Measurements from ENCODE around the gene KCNV2.
"Not testable (repeated sequence)": the region's sequence is repeated elsewhere in the genome, so short reads cannot be mapped to it uniquely, and the experiment has no call there.

KCNV2 gene

DNA sequence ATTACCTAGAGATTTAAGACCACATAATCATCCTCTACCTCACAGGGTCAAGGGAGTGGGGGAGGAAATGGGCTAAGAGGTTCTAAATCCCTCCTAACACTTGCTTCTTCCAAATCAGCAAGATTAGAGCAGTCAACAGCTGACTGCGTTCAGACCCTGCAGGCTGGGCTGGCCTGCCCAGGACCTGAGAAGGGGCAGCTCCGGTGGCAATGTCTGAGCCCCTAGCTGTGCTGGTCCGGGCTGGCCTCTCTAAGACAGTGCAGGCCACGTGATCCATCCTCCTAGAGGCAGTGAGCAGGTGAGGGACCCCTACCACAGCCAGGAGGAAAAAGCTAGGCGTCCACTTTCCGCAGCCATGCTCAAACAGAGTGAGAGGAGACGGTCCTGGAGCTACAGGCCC is at the start of gene KCNV2:
TSS of gene KCNV2 (plus strand) at position 126 of the 400 bp plus-strand sequence. CDS start at position 356, 230 bp downstream.
- no peak for DNase-seq

DNA sequence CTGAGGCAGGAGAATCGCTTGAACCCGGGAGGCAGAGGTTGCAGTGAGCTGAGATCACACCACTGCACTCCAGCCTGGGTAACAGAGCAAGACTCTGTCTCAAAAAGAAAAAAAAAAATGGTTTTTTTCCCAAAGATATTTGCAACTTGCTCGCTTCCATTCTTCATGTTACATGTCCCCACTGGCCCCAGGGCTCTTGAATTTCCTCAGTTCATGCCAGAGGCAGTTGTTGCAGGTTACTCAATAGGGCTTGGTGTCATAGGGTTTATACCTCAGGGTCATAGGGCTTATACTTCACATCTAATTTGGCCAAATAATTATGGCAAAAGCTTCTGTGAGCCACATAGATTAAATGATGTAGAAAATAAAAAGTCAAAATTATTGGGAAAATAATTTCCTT is 44.1 kb upstream of the KCNV2 start:
- DNase-seq = no peak

DNA sequence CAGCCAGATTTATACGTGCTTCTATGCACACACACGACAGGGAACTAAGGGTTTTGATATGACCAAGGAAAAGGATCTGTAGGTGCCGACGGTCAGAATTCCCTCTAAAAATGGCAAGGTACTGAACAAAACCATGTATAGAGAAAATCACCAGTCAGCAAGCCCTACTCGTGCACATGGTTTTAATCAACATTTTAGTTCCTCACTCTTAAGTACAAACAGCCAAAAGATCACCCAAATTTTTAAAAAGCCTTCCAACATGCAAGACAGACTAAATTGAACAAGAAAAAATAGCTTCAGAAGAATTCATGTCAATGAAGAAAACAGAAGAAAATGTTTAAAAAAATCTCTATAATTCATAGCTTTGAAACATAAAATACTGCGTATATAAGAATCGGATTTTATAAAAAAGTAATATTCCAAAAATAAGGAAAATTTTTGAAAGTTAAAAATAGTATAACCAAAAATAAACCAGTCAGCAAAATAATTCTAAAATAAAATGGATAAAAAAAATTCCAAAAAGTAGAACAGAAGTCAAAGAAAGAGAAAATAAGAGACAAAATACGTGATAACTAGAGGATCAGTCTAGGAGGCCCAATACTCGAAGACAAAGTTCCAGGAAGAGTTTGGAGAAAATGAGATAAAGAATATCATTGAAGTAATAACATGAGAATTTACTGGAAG is 43.0 kb upstream of the KCNV2 start:
- DNase-seq = no peak

DNA sequence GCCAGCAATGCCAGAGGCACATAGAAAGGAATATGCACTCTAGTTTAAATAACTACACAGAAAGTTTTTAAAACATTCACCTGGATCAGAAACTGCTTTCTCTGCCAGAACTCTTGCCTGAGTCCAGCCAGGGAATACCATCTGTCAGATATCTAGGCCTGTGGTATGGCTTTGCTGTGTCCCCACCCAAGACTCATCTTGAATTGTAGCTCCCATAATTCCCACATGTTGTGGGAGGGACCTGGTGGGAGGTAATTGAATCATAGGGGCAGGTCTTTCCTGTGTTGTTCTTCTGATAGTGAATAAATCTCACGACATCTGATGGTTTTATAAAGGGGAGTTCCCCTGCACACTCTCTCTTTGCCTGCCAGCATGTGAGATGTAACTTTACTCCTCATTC is 41.5 kb upstream of the KCNV2 start:
- DNase-seq = no peak

DNA sequence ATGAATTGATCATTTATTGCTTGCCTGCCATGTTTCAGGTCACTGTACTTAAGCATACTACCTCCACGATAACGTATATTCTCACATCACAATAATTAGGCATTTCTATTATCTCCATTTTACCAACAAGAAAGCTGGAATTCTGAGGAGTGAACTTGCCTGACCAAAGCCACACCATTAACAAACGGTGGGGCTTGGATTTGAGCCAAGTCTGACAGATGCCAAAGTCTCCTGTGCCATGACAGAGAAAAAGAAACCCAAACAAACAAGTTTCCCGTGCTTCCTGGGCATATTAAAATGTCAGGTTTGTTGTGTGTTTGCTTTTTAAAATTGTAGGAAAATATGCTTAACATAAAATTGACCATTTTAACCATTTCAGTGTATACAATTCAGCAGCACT is 40.8 kb upstream of the KCNV2 start:
- no peak for DNase-seq

DNA sequence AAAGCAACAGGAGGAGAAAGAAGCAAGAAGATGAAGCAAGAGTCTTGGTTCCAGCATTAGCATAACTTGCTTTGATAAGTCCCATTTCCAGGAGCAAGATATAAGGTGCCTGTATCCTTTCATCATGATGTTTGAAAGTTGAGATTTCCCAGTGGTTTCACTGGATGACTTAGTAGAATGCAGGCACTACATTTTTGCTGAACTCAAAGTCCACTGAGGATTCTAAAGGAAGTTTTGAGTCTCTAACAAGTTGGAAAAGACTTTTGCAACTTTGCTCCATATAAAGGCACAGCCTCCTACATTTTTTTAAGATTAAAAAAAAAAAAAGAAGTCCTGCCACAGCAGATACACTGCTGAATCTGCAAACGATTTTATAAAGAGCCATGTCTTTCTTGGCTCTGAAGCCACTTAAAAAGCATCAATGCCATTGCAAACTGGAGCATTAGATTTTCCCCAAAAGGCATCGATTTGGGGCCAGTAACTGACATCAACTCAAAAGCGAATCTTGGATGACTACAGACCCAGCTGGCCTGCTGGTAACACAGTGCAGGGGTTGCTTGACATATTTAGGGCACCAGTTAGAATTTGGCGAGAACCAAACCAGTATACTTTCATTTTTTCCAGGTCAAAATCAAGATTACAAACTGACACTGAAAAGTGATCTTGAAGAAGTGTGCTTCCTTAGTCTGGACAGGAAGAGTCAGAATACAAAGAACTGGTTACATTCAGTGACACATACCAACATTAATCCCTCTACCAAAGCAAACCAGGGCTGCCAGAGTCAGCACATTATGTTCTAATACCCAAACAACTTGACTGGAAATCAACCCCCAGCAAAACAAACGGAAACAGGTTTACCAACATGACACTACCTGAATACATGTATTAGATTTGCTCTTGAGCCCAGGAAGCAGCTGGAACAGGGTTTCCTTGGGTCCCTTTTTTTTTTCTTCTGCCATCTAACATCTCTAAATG is 39.1 kb upstream of the KCNV2 start:
- no peak for DNase-seq

DNA sequence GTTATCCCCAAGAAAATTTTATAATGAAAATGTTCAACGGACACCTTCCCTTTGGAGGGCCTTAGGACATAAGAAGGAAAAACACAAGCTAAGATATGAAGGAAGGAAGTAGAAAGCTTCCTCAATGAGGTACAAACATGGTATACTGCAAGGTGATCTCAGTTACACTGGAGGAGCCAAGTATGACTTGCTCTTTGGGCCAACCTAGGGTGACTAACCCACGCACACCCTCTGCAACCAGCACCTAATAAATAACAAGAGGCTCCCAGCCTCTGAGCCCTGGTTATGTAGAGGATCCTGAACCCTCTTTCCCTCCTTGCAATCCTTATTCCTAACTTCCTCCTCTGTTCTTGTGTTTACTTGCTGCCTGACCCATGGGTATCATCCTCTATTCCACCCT is 38.3 kb upstream of the KCNV2 start:
- no peak for DNase-seq

DNA sequence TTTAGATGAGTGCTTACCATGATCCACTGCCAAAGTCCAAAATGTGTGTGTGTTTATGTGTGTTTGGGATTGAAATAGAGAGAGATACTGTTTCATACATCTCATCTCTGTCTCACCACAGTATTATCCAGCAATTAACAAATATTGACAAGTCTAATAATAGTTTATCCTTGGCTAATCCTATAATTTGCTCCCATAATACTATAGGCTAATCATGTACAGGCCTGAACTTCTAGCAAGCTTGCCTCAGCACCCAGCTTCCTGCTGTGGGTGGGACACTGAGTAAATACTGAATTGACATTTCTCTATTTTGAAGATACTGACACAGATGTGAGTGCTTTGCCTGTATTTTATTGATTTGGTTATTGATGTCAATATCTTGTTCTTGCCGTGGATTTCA is 35.3 kb upstream of the KCNV2 start:
- no peak for DNase-seq

DNA sequence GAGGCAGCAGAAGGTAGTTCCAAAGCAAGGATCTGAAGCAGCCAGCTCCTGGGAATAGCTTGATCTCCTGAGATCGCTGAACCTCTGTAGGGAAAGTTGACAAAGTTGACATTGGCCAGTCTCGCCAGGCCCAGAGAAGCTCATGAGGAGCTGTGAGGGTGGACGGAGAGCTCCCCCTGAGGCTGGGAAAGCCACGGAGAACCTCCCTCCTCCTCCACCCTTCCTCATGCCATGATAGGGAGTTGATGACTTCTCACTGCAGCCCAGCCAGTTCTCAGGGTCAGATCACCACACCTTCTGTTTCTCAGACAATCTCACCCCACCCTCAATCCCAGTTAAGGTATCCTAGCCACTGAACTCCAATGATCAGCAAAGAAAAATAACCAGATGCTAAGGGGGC is 30.4 kb upstream of the KCNV2 start:
- no peak for DNase-seq

DNA sequence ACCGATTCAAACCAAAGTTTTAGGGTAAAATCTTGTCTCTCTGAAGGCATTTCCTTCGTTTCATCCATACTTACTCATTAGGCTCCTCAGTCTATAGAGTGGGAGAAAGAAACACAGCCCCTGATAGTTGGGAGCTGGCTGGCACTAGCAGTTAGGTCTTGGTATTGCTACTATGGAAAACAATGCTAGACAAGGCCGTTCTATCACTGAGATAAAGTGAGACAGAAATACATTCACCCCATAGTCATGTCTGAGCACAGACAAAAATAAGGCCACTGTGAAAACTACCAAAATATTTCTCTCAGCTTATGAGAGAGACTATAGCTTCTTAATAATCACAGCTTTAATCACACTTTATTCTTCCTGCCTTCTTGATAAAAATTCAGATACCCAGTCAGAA is 28.7 kb upstream of the KCNV2 start:
- DNase-seq = no peak

DNA sequence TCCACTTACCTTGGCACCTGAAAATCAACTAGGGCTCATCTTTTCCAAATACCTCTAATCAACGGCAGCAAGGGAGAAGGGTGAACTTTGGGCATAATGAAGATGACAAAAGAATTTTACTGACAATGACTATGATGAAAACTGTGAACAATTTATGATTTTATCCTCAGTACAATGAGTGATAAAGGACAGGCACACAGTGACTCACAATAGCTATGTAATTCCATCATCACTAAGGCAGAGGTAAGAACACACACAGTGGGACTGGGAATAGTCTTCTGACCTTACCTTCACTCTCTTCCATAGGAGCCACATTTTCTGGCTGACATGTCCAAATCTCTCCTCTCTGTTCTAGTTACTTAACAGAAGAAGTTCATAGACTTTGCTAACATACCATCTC is 26.1 kb upstream of the KCNV2 start:
- DNase-seq = peak; percentile 14

DNA sequence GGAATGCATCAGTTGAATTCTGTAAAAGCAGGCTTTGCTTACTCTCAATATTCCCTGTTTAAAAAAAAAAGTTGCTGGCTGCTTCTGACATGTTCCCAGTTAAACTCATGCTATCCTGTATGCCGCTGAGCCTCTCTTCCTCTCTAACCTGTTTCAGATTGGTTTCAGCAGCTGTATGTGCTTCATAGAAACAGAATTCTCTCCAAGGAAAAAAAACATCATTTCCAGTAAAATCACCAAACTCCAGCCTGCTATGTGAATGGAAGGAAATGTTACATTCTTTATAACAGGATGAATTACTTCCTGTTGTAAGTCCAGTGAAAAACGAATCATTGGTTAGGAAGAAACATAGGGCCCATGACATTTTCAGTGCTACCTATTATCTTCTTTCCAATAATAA is 25.7 kb upstream of the KCNV2 start:
- peak; percentile 52 for DNase-seq

DNA sequence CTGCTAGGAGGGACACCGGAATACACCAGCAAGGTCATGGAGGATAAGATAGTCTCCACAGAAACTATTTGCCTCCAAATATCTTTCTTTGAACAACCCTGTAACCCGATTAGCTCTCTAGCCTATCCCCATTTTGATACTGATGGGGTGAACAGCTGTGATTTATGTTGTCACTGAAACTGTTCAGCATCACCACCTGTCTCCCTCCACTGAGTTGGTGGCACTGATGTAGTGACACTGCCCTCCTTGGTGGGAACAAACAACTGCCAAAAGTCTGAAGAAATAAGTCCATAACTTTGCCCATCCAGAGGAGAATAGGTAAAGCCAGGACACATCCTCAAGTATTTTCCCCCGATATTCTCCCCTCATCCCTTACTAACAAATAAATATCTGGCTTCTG is 24.3 kb upstream of the KCNV2 start:
- DNase-seq = no peak

DNA sequence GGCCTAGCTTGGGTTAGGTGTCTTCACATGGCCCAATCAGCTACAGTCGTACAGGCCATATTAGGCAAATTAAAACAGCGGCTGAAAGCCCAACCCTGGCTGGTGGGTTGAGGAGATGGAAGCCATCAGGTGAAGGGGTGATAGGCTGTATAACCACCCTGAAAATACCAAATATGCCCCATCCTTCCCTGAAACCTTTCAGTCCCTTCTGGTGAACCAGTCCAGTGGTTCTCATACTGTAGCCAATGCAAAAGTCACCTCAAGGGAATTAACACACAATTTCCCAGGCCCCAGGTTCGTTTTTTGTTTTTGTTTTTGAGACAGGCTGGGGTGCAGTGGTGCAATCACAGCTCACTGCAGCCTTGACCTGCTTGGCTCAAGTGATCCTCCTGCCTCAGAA is 19.8 kb upstream of the KCNV2 start:
- DNase-seq = no peak

DNA sequence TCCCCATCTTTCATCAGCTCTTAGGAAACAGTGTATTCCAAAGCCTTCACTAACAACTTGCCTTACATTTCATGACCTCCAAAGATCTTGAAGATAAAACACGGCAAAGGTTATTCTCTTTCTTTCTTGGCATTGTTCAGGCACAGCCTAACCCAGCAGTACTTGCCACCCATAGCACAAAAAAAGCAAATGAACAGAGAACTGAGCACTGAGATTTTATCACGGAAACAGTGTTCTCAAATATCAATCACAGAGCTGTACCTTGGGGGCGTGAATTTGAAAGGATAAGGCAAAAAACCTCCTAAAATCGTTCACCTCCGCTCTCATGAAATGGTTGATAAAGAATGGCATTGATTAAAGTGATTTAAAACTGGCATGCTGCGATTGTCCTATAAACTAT is 16.9 kb upstream of the KCNV2 start:
- no peak for DNase-seq

DNA sequence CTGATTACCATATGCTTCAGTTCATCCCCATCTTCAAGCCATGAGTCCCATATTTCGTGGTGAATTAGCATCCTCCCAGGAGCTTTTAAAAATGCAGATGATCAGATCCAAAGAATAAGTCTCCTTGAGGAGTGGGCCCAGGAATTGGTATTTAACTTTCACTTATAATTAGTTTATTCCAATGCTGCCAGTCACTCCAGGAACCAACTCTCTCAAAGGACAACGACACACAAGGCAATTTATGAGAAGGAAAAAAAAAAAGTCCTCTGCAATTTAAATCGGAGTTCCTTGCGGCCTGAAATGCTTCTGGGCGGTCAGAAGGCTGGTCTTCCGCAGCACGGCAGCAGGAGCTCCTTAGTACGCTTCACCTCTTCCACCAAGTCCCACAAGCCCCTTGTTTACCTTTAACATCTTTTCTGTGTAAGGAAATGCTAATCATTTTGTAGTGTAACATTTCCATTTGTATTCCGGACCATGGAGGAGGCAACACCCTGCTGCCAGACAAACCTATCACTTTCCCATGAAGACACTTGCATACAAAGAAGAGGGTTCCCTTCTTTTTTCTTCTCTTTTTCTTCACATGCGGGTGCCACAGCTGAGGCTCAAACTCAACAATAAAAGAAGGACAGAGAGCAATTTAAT is 16.3 kb upstream of the KCNV2 start:
- no peak for DNase-seq

DNA sequence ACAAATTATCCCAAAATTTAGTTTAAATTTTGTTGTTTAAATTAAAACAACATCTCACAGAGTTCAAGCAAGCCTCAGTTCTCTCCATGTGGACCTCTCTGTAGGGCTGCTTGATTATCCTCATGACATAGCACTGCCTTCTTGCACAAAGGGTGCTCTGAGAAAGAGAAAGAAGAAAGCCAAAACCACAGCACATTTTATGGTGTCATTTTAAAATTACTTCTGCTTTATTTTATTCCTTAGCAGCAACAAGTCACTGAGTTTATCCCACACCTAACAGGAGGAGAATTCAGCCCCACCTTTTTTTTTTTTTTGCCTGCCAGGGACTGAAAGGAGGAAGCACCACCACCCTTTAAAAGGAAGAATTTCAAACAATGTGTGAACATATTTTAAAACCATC is 12.8 kb upstream of the KCNV2 start:
- no peak for DNase-seq

DNA sequence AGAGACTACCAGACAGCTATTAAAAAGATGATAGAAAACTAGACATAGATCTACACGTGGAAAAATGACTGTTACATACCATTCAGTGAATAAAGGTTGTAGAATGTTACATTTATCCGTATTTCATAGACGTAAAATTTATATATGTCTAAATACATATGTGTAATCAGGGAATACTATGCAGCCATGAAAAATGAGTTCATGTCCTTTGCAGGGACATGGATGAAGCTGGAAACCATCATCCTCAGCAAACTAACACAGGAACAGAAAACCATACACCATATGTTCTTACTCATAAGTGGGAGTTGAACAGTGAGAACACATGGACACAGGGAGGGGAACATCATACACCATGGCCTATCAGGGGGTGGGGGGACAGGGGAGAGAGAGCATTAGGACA is 10.1 kb upstream of the KCNV2 start:
- not testable (repeated sequence) for DNase-seq

DNA sequence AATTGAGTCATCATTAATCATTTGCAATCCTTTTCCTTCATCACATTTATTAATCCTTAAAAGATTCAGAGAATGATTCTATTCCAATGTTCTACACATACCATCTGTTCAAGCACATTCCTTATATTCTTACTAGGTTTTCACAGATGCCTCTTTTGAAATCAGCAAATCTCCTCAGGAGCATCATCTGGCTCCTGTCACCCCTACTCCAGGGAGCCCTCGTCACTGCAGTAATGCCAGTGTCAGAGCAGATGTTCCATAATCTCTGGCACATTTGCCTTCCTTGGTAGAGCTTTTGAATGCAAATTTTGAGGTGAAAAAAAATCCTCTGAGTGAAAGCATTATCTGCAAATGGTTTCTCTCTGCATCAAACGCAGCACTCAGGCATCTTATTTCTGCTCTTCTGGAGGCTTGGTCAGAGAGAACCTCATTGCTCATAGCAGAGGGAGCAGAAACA is 7.6 kb upstream of the KCNV2 start:
- no peak for DNase-seq

DNA sequence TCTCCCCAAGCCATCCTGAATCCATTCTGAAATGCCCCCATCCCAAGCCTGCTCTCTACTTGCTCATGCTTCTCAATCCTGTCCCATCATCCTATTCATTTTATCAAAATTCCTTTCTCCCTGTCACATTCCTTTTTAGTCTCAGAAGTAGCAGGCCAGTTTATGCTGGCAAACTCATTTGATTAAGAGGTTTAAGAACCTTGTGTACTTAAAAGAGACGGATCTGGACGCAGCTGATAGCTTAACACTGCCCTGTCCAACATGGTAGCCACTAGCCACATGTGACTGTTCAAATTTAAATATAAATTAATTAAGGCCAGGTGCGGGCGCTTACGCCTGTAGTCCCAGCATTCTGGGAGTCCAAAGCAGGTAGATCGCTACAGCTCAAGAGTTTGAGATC is 5.6 kb upstream of the KCNV2 start:
- no peak for DNase-seq

DNA sequence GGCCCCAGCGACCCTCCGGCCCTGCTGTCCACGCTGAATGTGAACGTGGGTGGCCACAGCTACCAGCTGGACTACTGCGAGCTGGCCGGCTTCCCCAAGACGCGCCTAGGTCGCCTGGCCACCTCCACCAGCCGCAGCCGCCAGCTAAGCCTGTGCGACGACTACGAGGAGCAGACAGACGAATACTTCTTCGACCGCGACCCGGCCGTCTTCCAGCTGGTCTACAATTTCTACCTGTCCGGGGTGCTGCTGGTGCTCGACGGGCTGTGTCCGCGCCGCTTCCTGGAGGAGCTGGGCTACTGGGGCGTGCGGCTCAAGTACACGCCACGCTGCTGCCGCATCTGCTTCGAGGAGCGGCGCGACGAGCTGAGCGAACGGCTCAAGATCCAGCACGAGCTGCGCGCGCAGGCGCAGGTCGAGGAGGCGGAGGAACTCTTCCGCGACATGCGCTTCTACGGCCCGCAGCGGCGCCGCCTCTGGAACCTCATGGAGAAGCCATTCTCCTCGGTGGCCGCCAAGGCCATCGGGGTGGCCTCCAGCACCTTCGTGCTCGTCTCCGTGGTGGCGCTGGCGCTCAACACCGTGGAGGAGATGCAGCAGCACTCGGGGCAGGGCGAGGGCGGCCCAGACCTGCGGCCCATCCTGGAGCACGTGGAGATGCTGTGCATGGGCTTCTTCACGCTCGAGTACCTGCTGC is 839 bp downstream of the KCNV2 start:
- DNase-seq = no peak

DNA sequence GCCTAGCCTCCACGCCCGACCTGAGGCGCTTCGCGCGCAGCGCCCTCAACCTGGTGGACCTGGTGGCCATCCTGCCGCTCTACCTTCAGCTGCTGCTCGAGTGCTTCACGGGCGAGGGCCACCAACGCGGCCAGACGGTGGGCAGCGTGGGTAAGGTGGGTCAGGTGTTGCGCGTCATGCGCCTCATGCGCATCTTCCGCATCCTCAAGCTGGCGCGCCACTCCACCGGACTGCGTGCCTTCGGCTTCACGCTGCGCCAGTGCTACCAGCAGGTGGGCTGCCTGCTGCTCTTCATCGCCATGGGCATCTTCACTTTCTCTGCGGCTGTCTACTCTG is 1.4 kb downstream of the KCNV2 start:
- no peak for DNase-seq

DNA sequence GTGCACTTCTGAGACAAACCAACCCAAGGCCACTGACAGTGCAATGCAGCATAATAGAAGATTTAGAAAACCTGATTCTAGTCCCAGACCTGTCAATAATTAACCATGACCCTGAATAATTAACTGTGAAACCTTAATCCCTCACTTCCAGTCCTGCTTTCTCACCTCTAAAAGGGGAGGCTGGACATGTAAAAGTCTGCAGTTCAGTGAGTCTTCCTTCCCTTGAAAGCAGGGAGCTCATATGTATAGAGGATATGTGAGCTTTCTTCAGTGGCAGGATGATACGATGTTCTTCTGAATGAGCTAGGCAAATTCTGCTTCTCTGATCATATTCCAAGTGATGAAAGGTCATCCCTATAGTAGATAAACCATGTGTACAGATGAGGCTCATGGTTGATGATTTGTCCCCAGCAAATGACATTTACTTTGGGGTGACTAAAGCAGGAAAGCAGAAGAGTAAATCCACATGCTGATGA is 2.9 kb downstream of the KCNV2 start:
- no peak for DNase-seq
